ENCODE data around the gene RAB41.
"Not testable (repeated sequence)": the region's sequence is repeated elsewhere in the genome, so short reads cannot be mapped to it uniquely, and the experiment has no call there.

Gene RAB41

DNA sequence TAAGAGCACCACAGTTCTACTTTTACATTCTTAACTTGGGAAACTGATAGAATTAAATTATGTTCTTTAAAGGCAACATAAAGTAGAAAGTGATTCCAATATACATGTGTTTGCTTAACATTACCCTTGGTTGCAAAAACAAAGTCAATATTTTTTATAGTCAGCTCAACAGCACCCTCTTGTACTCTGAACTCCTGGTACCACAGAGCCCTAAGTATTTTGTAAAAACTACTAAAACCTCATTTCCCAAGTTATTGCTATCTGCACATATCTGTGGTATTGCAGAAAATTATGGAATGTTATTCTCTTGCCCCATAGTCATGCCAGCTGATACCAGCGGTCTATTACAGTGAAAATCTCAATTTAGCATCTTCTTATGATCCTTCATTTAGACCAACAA, 10.8 kb downstream of the RAB41 start:
- no peak for DNase-seq

DNA sequence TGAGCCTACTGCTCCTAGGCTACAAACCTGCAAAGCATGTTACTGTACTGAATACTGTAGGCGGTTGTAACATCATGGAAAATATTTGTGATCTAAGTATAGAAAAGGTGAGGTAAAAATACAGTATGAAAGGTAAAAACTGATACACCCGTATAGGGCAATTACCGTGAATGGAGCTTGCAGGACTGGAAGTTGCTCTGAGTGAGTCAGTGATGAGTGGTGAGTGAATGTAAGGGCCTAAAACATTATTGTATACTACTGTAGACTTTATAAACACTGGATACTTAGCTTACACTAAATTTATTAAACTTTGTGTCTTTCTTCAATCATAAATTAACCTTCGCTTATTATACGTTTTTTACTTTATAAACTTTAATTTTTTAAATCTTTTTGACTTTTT, 11.6 kb downstream of the RAB41 start:
- no peak for DNase-seq

DNA sequence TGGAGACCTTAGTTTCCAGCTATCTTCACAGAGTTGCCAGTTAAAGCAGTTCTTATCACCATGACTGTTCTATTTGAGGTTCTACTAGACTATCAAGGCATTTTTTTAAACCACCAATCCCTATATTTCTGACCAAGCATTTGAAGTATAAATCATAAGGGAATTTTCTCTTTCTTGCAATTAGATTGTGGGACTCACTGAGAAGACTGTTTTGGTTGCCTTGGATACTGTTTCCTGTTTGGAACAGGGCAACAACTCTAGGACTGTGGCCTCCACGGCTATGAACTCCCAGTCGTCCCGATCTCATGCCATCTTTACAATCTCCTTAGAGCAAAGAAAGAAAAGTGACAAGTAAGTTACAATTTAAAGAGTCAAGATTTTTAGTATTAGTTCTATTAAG, 19.7 kb downstream of the RAB41 start:
- no peak for DNase-seq

DNA sequence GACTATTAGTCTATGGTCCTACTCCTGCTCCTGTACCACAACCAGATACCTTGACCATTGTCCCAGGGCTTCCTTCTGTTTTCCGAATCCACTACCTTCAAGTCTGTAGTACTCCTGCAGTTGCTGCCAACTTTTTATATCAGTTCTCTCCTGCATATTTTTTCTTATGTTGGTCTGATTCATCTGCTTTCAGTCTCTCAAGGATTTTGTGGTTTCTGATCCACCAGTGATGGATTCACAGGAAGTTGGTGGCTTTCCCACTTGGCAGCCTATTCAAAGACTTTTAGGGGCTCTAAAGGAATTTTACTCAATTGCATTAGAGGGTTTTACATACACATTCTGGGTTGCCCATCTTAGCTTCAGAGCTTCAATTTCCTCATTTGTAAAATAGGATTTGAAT, 31.5 kb downstream of the RAB41 start:
- DNase-seq = no peak

DNA sequence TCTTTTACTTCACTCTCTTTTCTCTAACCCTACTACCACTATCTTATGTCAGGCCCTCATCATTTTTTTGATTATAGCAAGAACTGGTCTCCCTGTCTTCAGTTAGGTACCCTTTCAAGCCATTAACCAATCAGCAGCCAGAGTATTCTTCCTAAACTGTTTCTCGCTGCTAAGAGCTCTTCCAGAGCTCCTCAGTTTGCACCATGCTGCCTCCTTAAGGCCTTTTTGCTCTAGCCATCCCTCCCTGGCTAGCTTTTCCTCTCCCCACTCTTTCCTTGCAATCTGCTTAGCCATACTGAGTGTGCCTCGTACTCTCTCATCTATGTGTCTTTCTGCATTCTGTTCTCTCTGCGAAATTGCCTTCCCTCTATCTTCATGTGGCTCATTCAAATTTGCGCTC, 40.8 kb downstream of the RAB41 start:
- DNase-seq = no peak

DNA sequence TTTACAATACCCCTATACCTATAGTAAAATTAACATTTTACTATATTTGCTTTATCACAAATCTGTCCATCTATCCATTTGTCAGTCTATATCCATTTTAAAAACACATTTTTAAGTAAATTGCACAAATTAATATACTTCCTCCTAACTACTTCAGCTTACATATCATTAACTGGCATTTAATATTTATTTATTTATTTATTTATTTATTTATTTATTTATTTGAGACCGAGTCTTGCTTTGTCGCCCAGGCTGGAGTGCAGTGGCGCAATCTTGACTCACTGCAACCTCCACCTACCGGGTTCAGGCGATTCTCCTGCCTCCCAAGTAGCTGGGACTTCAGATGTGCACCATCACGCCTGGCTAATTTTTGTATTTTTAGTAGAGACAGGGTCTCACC, 41.7 kb downstream of the RAB41 start:
- DNase-seq = not testable (repeated sequence)

DNA sequence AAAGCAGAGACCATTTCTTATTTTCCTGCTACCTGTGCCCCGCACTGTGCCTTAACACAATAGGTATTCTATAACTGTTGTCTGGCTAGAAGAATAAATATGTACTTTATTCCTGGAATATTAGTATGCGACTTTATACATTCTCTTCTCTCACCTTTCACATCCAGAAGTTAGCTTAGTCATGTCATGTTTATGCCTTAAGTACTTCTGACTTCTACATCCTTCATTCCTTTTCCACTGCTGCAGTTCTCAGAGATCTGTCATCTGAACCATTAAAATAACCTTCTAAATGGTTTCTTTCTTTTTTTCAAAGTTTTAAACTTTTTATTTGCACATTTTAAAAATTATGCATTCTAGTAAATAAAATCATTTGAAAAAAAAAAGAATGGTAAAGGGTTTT, 42.4 kb downstream of the RAB41 start:
- no peak for DNase-seq

DNA sequence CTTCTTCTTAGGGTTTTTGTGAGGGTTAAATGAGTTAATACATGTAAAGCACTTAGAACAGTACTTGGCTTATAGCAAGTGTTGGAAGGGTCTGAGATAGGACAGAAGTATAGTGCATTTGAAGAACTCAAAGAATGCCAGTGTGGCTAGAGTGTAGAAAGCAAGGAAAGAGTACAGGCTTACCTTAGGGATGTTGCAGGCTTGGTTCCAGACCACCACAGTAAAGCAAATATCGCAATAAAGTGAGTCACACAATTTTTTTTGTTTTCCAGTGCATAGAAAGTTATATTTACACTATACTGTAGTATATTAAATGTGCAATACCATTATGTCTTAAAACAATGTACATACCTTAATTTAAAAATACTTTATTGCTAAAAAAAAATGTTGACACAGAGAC, 49.2 kb downstream of the RAB41 start:
- DNase-seq = no peak

DNA sequence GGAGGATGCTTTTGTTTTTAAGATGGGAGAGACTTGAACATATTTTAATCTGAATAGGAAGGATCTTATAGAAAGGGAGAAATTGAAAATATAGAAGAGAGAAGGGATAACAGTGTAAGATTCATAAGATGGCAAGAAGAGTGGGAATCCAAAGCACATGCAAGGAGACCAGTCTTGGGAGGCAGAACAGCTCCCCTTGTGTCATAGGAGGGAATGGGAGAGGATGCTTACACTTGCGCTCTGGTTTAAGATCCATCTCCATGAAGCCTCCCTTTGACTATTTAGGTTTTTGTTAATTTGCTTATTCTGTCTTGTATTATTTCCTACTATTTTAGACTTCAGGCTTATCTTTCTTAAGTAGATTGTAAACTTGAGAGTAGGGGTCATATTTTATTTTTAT, 50.6 kb downstream of the RAB41 start:
- no peak for DNase-seq

All from activated CD4-positive, alpha-beta T cell treated with anti-CD3 and anti-CD28 coated beads for 48 hours (primary cell).